CD1c-positive myeloid dendritic cell (primary cell): ENCODE results near the gene GREB1.

ENCODE experiments used
- DNase-seq: peaks from one replicate; pipeline ENCODE4 v3.0.0-alpha.2; 2016; ENCODE audit errors: extremely low spot score

The GREB1 gene

GRCh38 chr2:11581124-11581796 lies 47.4 kb downstream of the GREB1 start:
- DNase-seq, result no peak

- no peak for DNase-seq
These were observed 48.2 kb downstream of the GREB1 start for GRCh38 chr2:11581797-11582611.

GRCh38 chr2:11582612-11582861 lies 48.7 kb downstream of the GREB1 start:
- DNase-seq, result no peak

- DNase-seq, result peak; percentile 73
These were observed 49.3 kb downstream of the GREB1 start for GRCh38 chr2:11582862-11583752.

- peak; percentile 97 for DNase-seq
These were observed 50.1 kb downstream of the GREB1 start for GRCh38 chr2:11583840-11584524.

DNA sequence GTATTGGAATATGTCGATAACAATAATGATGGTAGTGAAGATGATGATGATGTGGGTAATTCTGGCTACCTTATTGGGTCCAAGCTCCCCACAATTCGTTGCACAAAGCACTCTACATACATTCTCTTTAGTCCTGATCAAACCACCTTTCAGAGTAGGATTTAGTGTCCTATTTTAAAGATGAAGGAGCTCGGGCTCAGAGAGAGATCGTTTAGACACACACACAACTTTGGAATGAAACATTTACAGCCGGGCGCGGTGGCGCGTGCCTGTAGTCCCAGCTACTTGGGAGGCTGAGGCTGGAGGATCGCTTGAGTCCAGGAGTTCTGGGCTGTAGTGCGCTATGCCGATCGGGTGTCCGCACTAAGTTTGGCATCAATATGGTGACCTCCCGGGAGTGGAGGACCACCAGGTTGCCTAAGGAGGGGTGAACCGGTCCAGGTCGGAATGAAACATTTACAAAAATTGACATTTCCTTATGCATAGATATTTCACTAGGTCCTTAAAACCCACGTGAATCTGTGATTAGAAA lies 50.7 kb downstream of the GREB1 start:
- no peak for DNase-seq

GRCh38 chr2:11585071-11585470 lies 51.2 kb downstream of the GREB1 start:
- DNase-seq, result no peak

- no peak for DNase-seq
These were observed 54.6 kb downstream of the GREB1 start for GRCh38 chr2:11588228-11589110.

DNA sequence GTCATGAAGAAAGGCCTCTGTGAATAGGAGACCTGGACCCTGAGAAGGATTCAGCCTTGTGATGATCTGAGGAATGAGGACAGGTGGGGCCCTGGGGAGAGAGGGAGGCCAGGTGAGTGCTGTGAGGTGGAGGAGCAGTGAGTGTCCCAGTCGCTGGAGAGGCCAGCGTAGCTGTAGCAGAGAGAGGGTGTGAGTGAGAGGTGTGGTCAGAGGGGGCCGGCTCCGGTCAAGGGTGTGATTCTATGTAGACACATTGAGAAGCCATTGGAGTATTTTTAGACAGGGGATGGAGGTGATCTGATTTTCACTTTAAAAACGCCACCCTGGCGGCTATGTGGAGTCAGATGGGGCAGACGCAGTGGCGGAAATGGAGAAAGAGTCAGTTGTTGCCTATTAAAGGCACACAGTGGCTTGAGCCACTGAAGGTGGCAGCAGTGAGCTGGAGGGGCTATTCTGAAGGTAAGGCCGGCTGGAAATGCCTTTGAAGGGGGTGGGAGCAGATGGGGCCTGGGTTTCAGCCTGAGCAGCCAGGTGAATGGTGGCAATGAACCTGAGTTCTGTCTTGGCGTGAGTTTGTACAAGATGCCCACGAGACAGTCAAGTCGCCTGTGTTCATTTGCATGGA lies 55.6 kb downstream of the GREB1 start:
- no peak for DNase-seq

GRCh38 chr2:11590193-11590592 lies 56.3 kb downstream of the GREB1 start:
- no peak for DNase-seq

- no peak for DNase-seq
These were observed 57.2 kb downstream of the GREB1 start for GRCh38 chr2:11591091-11591490.

- DNase-seq, result no peak
These were observed 59.1 kb downstream of the GREB1 start for GRCh38 chr2:11592671-11593574.

GRCh38 chr2:11596801-11597200 lies 63.0 kb downstream of the GREB1 start:
- no peak for DNase-seq

GRCh38 chr2:11597538-11598225 lies 63.8 kb downstream of the GREB1 start:
- no peak for DNase-seq

GRCh38 chr2:11598228-11598731 lies 64.4 kb downstream of the GREB1 start:
- no peak for DNase-seq

DNA sequence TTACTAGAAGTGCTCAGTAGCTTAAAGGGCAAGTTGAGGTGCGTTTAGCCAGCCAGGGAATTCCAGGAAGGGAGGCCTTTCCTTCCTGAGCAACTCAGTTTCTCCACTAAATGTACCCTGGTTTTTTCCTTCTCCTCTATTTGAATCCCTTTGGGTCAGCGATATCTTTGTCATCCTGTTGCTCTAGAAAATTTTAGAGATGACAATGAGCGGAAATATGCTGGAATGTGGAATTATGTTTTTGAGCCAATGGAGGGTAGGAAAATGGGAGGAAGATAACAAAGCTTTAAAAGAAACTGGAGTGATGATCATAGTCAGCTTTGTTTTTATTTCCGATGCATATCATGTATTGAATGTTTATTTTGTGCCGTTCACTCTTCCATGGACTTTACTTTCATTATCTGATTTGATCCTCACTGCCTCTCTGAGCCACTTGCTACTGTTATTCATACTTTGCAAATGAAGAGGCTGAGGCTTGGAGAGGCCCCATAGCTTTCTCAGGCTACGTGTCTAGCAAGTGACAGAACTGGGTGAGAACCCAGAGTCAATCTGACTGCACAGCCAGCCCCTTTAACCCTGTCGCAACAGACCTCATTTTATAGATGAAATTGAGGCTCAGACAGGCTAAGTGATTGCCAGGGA lies 68.8 kb downstream of the GREB1 start:
- no peak for DNase-seq

GRCh38 chr2:11610624-11611242 lies 76.9 kb downstream of the GREB1 start:
- no peak for DNase-seq
